BLaER1 (cell line): ENCODE measurements around the gene CHRM4.

Experiments
- H3K27ac ChIP-seq: shearing (Covaris generic); formaldehyde crosslinking; 2 replicates; pipeline ENCODE4 v1.8.1; 2022
- H3K27me3 ChIP-seq: shearing (Covaris generic); formaldehyde crosslinking; 2 replicates; pipeline ENCODE4 v1.8.1; 2022
- H3K36me3 ChIP-seq: shearing (Covaris generic); formaldehyde crosslinking; 2 replicates; pipeline ENCODE4 v1.8.1; 2022
- H3K4me1 ChIP-seq: shearing (Covaris generic); formaldehyde crosslinking; 2 replicates; pipeline ENCODE4 v1.8.1; 2022
- H3K4me2 ChIP-seq: shearing (Covaris generic); formaldehyde crosslinking; 2 replicates; pipeline ENCODE4 v1.8.1; 2022
- H3K4me3 ChIP-seq: shearing (Covaris generic); formaldehyde crosslinking; 2 replicates; pipeline ENCODE4 v1.8.1; 2022
- H3K9ac ChIP-seq: shearing (Covaris generic); formaldehyde crosslinking; 2 replicates; pipeline ENCODE4 v1.8.1; 2022
- H3K9me3 ChIP-seq: shearing (Covaris generic); formaldehyde crosslinking; 2 replicates; pipeline ENCODE4 v1.8.1; 2022
- H4K20me1 ChIP-seq: shearing (Covaris generic); formaldehyde crosslinking; 2 replicates; pipeline ENCODE4 v1.8.1; 2022
- Cebpa-rat ChIP-seq: shearing (Covaris generic); IDR thresholded peaks from 2 replicates; pipeline ENCODE4 v1.8.1; 2022

Gene CHRM4

GRCh38 chr11:46370253-46370652 lies 21.3 kb downstream of the CHRM4 start:
- no peak overlapping the region for H3K4me2 ChIP-seq
- no peak for TF ChIP-seq Cebpa-rat
- H3K9ac ChIP-seq, result no peak overlapping the region
- peaks cover 53% of the 10 kb centered on the region for H4K20me1 ChIP-seq
- H3K27ac ChIP-seq, result no peak overlapping the region
- H3K36me3 ChIP-seq, result peaks cover 87% of the 10 kb centered on the region
- no peaks in the 10 kb centered on the region for H3K9me3 ChIP-seq
- no peaks in the 10 kb centered on the region for H3K27me3 ChIP-seq
- H3K4me1 ChIP-seq, result peaks cover 46% of the 10 kb centered on the region
- H3K4me3 ChIP-seq, result no peak overlapping the region

DNA sequence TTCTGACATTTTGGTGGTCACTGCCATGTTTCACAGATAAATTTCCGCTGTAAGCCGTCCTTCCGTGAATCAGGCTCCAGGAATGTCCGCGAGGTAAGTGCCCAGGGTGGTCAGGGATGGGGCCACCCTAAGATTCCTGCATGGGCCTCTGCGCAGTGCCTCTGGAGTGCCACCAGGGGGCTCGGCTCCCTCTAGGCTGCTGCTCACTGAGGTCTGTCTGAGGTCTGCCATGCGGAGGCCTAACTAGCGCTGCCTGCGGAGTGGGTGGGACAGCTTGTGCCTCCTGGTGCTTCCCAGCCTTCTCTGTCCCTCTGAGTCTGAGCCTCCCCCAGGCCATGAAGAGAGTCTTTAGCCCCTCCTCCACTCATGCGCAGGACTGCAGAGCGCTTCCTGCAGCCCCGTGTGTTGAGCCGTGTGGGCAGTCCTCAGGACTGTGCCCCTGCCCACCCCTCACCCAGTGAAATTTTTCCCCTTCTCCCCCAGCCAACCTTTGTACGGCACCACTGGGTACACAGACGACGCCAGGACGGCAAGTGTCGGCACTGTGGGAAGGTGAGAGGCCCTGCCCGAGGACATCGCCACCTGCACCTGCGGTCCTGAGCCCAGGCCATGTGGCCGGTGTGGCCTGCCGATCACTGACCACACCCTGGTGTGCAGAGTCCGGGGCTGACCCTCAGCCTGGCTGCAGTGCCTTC lies 22.0 kb downstream of the CHRM4 start:
- Histone ChIP-seq H3K9me3 (no peaks in the 10 kb centered on the region), H3K27ac (no peak overlapping the region), H3K9ac (no peak overlapping the region), H3K4me3 (no peak overlapping the region), H3K27me3 (no peaks in the 10 kb centered on the region), H3K36me3 (peaks cover 81% of the 10 kb centered on the region), H3K4me1 (peaks cover 52% of the 10 kb centered on the region), H4K20me1 (peaks cover 54% of the 10 kb centered on the region), H3K4me2 (no peak overlapping the region)
- no peak for TF ChIP-seq Cebpa-rat

DNA sequence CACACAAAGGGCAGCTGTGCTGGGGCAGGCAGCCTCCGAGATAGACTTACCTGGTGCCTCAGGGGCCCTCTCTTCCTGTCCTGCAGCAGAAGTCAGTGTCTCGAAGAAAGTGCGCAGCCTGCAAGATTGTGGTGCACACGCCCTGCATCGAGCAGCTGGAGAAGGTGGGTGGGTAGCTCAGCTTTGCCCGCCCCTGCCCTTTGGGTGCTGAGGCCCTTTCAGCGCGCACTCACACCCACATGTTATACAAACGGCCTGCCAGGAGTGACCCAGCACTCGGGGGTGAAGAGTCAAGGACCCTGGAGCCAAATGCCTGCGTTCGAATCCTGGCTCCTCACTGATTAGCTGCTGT lies 23.7 kb downstream of the CHRM4 start:
- peak overlapping the region; percentile 96 for H3K4me2 ChIP-seq

GRCh38 chr11:46367244-46367915 lies 24.2 kb downstream of the CHRM4 start:
- H3K9ac ChIP-seq, result peak overlapping the region; percentile 50
- peak overlapping the region; percentile 96 for H3K4me2 ChIP-seq
- H3K4me1 ChIP-seq, result peaks cover 74% of the 10 kb centered on the region
- H3K4me3 ChIP-seq, result peak overlapping the region; percentile 47
- H3K27me3 ChIP-seq, result no peaks in the 10 kb centered on the region
- no peak for TF ChIP-seq Cebpa-rat
- peaks cover 74% of the 10 kb centered on the region for H4K20me1 ChIP-seq
- H3K9me3 ChIP-seq, result no peaks in the 10 kb centered on the region
- H3K36me3 ChIP-seq, result peaks cover 75% of the 10 kb centered on the region
- H3K27ac ChIP-seq, result peak overlapping the region; percentile 44

More for the DNA sequence above, 23.7 kb downstream of the CHRM4 start:
- Histone ChIP-seq H3K36me3 (peaks cover 80% of the 10 kb centered on the region), H3K4me3 (peak overlapping the region; percentile 2; the same call in 1 of the 2 replicates), H3K4me1 (peaks cover 69% of the 10 kb centered on the region), H3K27me3 (no peaks in the 10 kb centered on the region), H3K9ac (no peak overlapping the region; the same call in 1 of the 2 replicates), H3K27ac (peak overlapping the region; percentile 44; the same call in 1 of the 2 replicates), H3K9me3 (no peaks in the 10 kb centered on the region), H4K20me1 (peaks cover 71% of the 10 kb centered on the region)
- no peak for TF ChIP-seq Cebpa-rat

- Histone ChIP-seq H3K27me3 (no peaks in the 10 kb centered on the region), H3K27ac (peak overlapping the region; percentile 44), H3K9ac (peak overlapping the region; percentile 50), H3K4me2 (peak overlapping the region; percentile 96), H3K4me1 (peaks cover 81% of the 10 kb centered on the region), H4K20me1 (peaks cover 75% of the 10 kb centered on the region), H3K4me3 (peak overlapping the region; percentile 47), H3K36me3 (peaks cover 68% of the 10 kb centered on the region), H3K9me3 (no peaks in the 10 kb centered on the region)
- TF ChIP-seq Cebpa-rat, result no peak
Observed at GRCh38 chr11:46366661-46367161, 24.9 kb downstream of the CHRM4 start.

- Histone ChIP-seq H3K27me3 (no peaks in the 10 kb centered on the region), H3K4me2 (peak overlapping the region; percentile 96), H3K9ac (peak overlapping the region; percentile 39), H3K36me3 (peaks cover 64% of the 10 kb centered on the region), H3K4me1 (peaks cover 82% of the 10 kb centered on the region), H3K27ac (peak overlapping the region; percentile 44), H4K20me1 (peaks cover 75% of the 10 kb centered on the region), H3K9me3 (no peaks in the 10 kb centered on the region), H3K4me3 (no peak overlapping the region)
- no peak for TF ChIP-seq Cebpa-rat
Observed at GRCh38 chr11:46366260-46366659, 25.3 kb downstream of the CHRM4 start.

DNA sequence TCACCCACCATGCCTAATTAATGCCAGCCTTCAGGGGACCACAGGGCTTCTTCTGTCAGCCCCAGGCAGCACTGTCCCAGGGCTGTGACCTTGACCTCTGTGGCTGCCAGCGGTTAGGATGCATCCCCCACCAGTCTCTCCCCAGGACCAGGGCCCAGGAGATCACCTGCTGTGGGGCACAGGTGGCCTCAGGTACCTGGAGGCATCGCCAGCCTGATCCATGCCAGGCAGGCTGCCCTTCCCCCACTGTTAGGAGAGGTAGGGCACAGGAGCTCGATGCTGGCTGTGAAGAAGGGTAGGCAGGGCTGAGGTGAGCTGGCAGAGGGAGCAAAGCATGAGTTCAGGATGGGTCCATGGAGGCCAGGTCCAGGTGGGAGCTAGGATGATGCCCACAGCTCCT lies 26.8 kb downstream of the CHRM4 start:
- peak overlapping the region; percentile 44 for H3K27ac ChIP-seq
- H3K4me1 ChIP-seq, result peaks cover 95% of the 10 kb centered on the region
- no peak overlapping the region for H3K4me3 ChIP-seq
- H3K4me2 ChIP-seq, result peak overlapping the region; percentile 96
- peaks cover 73% of the 10 kb centered on the region for H4K20me1 ChIP-seq
- H3K9ac ChIP-seq, result peak overlapping the region; percentile 39
- H3K36me3 ChIP-seq, result peaks cover 49% of the 10 kb centered on the region
- H3K9me3 ChIP-seq, result no peaks in the 10 kb centered on the region
- no peaks in the 10 kb centered on the region for H3K27me3 ChIP-seq
- no peak for TF ChIP-seq Cebpa-rat

GRCh38 chr11:46364056-46364455 lies 27.5 kb downstream of the CHRM4 start:
- H3K27me3 ChIP-seq, result no peaks in the 10 kb centered on the region
- H3K9ac ChIP-seq, result no peak overlapping the region; the same call in 1 of the 2 replicates
- H3K27ac ChIP-seq, result peak overlapping the region; percentile 98
- peaks cover 90% of the 10 kb centered on the region for H3K4me1 ChIP-seq
- peaks cover 42% of the 10 kb centered on the region for H3K36me3 ChIP-seq
- no peak for TF ChIP-seq Cebpa-rat
- no peaks in the 10 kb centered on the region for H3K9me3 ChIP-seq
- peak overlapping the region; percentile 96 for H3K4me2 ChIP-seq
- peaks cover 67% of the 10 kb centered on the region for H4K20me1 ChIP-seq
- no peak overlapping the region for H3K4me3 ChIP-seq

- no peak for TF ChIP-seq Cebpa-rat
- peak overlapping the region; percentile 88 for H3K9ac ChIP-seq
- peaks cover 63% of the 10 kb centered on the region for H4K20me1 ChIP-seq
- H3K27ac ChIP-seq, result peak overlapping the region; percentile 98
- peak overlapping the region; percentile 96 for H3K4me2 ChIP-seq
- H3K36me3 ChIP-seq, result peaks cover 37% of the 10 kb centered on the region
- no peaks in the 10 kb centered on the region for H3K9me3 ChIP-seq
- no peaks in the 10 kb centered on the region for H3K27me3 ChIP-seq
- H3K4me3 ChIP-seq, result peak overlapping the region; percentile 74; the same call in 1 of the 2 replicates
- peaks cover 84% of the 10 kb centered on the region for H3K4me1 ChIP-seq
Observed at GRCh38 chr11:46363455-46364005, 28.0 kb downstream of the CHRM4 start.

DNA sequence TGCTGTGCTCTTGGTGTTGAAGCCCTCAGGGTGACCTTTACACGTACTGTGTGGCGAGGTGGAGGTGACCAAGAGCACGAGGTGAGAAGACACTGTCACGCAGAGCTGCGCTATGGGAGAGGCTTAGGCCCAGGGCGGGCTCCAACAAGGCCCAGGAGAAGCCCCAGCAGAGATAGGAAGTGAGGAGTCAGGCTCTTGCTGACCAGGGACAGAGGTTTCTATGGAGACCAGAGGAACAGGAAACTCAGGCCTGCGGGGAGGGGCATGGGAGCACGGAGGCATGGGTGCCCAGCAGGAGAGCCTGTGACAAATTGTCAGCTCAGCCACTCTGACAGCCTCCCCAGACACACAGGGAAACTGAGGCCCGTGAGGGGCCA lies 28.6 kb downstream of the CHRM4 start:
- peak overlapping the region; percentile 88 for H3K9ac ChIP-seq
- peak overlapping the region; percentile 98 for H3K27ac ChIP-seq
- H3K4me2 ChIP-seq, result peak overlapping the region; percentile 96
- peak overlapping the region; percentile 74 for H3K4me3 ChIP-seq
- no peaks in the 10 kb centered on the region for H3K27me3 ChIP-seq
- H3K36me3 ChIP-seq, result peaks cover 31% of the 10 kb centered on the region
- peaks cover 58% of the 10 kb centered on the region for H4K20me1 ChIP-seq
- H3K9me3 ChIP-seq, result no peaks in the 10 kb centered on the region
- H3K4me1 ChIP-seq, result peaks cover 79% of the 10 kb centered on the region
- no peak for TF ChIP-seq Cebpa-rat
